Pulmonary artery endothelial cell (primary cell): ENCODE data around the gene OR8B4. TPM values are rescaled to one million over a fixed set of nuclear protein-coding genes. Genes with fewer than 3 reads are reported as not detected.
"Not testable (repeated sequence)": the region's sequence is repeated elsewhere in the genome, so short reads cannot be mapped to it uniquely, and the experiment has no call there.

ENCODE experiments used
- DNase-seq: peaks from one replicate; pipeline ENCODE4 v3.0.0-alpha.2; 2011; ENCODE audit warnings: low read depth, low spot score
- total RNA-seq: library from RNA; depleted of rRNA; stranded (reverse); fragments of >200 nt; gene quantifications from 2 replicates; pipeline ENCODE4 v1.2.3, GENCODE V29; 2014

The OR8B4 gene, protein sequence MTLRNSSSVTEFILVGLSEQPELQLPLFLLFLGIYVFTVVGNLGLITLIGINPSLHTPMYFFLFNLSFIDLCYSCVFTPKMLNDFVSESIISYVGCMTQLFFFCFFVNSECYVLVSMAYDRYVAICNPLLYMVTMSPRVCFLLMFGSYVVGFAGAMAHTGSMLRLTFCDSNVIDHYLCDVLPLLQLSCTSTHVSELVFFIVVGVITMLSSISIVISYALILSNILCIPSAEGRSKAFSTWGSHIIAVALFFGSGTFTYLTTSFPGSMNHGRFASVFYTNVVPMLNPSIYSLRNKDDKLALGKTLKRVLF
- total RNA-seq: not detected in 2 replicates

DNA sequence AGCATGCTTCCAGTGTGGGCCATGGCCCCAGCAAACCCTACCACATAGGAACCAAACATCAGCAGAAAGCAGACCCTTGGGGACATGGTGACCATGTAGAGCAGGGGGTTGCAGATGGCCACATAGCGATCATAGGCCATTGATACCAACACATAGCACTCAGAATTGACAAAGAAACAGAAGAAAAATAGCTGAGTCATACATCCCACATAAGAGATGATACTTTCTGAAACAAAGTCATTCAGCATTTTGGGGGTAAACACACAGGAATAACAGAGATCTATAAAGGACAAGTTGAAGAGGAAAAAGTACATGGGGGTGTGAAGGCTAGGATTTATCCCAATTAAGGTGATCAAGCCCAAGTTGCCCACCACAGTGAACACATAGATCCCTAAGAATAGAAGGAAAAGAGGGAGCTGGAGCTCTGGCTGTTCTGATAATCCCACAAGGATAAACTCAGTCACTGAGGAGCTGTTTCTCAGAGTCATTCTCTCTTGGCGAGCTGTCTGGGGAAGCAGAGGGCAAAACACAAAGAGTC, at the start of gene OR8B4:
Gene OR8B4 (minus strand): TSS at position 488 of the 538 bp plus-strand sequence. CDS start 0 bp downstream, at position 488.
- DNase-seq: no peak

DNA sequence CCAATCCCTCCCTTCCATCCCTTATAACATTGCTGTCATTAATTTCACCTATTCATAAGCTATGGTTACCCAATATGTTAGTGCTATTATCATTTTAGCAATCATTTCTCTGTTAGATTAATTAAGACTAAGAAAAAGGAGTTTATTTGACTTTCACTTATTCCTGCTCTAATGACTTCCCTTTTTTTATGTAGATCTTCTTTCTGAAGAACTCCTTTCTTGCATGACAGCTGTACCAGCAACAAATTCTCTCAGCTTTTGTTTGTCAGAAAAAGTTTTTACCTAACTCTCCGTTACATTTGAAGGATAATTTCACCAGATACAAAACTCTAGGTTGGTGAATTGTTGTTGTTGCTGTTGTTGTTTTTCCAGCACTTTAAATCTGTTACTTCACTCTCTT, 49.4 kb upstream of the OR8B4 start:
- no peak for DNase-seq

DNA sequence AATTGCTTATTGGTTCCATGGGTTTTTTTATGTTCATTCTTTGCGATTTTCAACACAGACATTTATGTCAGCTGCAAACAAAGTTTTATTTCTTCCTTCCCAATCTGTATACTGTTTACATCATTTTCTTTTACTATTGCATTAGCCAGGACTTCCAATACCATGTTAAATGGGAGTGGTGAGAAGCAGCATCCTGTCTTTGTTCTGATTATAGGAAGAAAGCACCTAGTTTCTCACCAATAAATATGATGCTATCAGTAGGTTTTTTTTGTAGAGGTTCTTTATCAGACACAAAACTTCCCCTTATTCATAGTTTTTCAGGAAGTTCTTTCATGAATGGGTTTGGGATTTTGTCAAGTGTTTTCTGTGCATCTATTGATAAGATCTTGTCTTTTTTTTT, 48.8 kb upstream of the OR8B4 start:
- no peak for DNase-seq

DNA sequence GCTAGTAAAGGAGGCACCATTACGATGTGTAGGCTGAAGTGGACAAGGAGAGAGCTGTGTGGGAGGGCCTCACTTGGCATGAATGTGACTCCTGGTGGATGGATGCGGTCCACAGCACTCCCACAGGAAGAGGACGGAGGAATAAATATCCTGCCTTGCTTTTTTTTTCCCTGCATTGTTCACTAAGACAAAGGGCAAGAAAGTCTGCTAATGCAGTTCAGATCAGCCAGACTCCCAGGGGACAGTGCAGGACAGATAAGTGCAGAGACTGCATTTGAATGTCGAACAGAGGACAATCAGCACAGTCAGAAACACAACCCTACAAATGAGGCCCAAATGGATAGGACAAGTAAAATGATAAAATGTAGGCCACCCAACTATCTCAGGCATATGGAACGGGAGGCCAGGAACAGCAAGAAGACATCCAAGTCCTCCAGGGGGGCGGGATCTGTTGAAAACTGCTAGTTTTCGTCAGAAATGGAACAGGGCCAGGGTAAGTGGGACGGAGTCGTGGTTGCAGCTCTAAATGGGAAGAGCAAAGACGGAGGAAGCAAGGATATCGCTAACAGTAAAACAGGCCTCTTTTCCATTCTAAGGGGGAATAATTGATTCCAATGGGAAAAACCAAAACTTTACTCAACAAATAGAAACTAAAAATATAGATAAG, 46.0 kb upstream of the OR8B4 start:
- no peak for DNase-seq

DNA sequence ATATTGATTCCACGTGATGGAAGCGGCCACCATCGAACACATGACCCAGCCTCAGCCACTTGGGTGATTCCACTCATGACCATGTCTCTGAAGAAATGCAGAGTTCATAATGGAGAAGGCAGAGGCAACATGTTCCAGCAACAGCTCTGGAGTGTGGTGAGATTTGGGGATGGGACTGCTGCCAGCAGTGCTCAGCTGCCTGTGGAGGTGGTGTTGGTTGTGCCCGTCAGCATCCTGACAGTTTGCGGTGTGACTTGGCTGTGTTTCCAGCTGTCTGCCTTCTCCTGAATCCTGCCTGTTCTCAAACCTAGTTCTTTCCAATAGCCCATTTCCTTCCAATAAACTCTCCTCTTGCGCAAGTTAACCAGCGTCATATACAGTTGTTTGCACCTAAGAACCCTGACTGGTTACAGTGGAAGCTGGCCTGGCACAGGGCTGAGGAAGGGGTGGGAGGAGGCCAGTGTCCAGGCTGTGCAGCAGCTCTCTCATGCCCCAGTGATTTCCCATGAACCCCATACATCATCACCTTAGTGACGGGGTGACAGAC, 42.8 kb upstream of the OR8B4 start:
- DNase-seq: no peak

DNA sequence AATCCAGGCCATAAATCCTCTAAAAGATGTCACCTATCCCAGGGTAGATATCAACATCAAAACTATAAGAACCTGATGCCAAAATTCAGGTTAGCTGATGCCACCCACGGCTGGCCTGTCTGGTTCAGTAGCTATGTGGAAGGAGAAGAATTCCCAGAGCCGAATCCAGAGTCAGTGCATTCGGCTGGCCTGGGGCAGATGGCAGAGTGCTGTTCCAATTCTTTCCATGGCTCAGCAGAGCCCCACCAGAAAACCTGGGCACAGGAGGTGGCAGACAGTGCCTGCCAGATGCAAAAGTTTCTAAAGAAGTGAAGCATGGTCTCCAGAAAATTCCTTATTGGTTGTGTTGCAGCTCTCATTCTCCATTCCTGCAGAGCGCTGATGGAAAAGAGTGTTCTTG, 40.7 kb upstream of the OR8B4 start:
- DNase-seq: no peak

DNA sequence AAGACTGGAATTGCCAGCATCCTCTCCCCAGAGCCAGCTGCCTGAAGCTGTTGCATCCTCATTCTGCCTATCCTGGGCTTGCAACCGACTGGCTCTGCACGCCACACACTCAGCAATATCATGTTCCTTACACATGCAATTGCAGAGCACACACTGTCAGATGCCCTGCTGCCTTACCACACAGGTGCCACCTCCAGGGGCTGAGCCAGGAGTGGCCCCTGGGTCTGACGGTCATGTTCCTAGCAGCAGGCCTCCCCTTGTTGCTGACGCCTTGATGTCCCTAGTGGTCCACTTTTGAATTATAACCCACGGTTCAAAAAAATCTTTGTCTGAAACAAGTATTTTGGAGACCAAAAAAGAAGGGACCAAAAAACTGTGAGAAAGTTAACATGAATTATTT, 39.3 kb upstream of the OR8B4 start:
- no peak for DNase-seq

DNA sequence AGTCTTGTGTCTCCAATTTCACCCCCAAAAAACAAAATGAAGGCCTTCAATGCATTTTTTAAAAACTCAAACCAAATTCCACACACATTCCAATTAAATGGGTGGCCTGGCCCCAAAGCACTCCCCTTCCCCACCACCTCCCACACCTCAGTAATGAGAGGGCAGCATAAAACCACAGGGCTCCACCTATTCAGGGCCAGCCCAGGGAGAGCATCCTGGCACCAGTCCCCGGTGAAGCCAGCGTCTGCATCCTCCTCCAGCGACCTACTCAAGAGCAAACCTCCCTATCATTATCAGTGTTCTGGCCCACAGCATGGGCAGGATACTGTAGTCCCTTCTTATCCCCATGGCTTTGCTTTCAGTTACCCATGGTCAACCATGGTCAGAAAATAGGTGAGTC, 38.7 kb upstream of the OR8B4 start:
- DNase-seq: no peak

DNA sequence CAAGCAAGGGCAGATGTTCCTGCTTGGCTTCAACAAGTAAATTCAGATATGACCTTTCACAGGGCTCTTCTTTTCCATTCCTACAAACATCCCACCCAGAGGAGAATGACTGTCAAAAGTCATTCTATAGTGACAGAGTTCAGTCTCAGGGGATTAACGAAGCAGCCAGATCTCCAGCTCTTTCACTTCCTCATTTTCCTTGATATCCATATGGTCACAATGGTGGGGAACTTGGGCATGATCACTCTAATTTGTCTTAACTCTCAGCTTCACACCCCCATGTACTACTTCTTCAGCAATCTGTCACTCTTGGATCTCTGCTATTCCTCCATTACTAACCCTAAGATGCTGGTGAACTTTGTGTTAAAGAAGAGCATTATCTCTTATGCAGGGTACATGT, 35.8 kb upstream of the OR8B4 start:
- DNase-seq: no peak

DNA sequence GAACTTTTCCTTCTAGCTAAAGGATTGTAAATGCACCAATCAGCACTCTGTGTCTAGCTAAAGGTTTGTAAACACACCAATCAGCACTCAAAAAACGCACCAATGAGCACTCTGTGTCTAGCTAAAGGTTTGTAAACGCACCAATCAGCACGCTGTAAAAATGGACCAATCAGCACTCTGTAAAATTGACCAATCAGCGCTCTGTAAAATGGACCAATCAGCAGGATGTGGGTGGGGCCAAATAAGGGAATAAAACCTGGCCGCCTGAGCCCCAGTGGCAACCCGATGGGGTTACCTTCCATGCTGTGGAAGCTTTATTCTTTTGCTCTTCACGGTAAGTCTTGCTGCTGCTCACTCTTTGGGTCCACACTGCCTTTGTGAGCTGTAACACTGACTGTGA, 34.7 kb upstream of the OR8B4 start:
- DNase-seq: not testable (repeated sequence)

DNA sequence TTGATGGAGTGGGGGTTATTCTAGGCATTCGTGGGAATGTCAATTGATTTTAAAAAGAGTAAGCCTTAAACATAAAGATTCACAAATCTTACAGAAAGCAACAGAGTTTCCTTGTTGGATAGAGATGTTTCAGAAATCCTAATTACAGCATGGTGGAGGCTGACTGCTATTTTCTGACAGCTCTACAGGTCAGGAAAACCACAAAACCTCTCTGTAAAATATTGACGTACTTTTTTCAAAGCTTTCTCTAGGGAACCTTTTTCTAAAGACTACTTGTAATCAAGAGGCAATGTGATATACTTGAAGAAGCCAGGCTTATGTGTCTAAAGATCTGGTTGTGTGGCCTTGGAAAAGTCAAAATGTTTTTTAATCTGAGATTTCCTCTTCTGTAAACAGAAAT, 29.9 kb upstream of the OR8B4 start:
- DNase-seq: no peak

DNA sequence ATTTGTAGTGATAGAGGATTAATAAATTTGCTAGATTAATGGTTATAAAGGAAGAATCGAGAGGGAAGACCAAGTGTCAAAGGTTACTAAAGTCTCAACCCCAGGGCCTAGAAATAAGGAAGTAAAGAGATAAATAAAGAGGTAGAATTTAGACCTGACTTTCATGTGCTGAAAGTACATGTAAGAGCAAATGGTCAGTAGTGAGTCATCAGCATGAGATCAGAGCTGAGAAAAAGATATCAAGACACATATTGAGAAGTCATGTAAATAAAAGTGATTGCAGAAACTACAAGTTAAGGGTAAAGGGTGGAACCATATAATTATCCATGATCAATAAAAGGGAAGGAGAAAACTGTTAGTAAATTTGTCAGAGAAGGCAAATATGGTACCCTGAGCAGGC, 22.2 kb upstream of the OR8B4 start:
- no peak for DNase-seq

DNA sequence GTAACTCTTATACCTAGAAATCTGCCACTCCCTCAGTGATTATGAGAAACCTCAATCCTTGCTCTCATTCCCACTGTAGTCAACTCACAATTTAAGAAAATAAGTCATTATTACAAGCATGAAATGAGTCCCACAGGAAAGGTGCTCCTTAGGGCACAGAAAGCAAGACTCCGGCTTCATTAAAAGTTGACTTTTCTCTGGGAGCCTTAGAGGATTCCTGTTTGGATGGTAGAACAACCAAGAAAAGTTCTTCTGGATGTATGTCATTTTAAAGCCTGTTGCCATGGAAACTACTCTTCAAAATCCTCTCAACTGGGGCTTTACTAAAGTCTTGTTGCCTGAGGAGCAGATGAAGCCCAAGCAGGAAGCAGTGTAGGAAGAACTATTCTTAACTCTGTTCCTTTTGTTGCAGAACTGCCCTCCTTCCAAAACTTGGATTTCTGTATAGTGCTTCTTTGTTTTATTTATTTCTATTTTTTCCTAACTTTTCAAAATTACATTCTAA, 21.0 kb upstream of the OR8B4 start, which contains the start of gene OR8B8:
Gene OR8B8 (minus strand): TSS at position 51 of the 505 bp plus-strand sequence. CDS start 4,611 bp downstream, outside the sequence.
- DNase-seq: no peak

DNA sequence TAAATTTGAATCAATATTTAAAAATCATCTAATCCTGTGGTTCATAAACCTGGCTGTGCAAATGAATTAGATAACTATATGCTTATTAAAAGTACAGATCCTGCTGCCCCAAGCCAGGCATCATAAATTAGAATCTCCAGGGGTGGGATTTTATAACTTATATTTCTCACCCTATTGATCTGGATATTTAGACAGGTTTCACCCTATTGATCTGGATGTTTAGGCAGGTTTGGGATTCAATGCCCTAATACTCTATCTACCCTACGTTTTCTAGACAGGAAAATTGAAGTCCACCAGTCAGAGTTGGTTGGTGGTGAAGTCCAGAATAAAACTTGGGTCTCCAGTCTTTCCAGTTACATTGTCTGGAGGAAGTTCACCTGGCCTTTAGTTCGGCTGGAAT, 18.2 kb upstream of the OR8B4 start:
- DNase-seq: no peak

DNA sequence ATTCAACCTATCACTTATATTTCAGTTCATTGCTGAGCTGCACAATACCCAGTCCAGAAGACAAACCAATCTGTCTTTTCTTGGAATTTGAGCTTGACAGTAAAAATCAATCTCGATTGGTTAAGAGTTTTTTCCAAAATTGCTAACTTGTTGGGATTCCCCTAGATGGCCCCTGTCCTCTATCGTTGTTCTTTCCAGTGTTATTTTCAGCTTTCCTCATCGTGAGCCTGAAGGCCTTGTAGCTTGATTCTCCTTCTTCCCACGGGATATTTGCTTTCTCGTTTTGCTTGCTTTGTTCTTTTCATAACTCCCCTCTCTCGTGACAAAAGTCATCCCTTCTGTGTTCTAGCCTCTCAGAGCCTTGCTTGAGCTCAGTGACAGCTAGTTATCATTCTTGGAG, 17.8 kb upstream of the OR8B4 start:
- DNase-seq: no peak

DNA sequence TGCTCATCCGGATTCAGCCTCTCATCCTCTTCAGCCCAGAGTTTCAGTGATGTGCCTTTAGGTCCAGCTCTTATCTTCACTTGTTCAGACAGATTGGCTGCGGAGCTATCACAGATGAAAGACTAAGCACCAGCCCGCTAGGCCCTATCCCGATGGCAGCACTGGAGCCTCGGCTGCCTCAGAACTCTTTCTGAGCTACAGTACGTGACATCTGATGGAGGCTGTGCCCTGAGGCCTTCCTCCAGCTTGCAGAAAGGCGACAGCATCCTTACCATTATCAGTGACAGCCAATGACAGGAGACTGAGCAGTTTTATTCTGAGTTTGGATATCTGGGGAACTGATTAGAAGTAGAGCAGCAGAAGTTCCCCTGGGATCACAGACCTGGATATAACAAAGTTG, 16.8 kb upstream of the OR8B4 start:
- no peak for DNase-seq

DNA sequence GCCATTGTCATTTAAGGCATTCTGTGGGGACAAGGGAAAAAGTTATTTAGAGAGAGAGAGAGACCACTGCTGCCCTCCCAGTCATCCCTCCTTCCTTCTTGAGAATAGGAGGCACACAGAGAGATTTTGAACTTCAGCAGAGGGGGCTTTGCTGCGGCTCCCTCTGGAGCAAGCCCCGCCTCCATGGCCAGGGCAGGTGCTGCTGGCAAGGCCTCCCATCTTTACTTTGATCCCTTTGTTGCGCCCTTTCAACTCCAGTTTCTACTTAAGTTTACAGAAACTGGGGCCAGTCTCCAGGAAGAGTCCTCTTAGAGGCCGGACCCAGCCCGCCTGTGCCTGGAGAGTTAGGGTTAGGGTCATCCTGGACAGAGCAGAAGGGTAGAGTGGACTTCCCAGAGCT, 16.4 kb upstream of the OR8B4 start:
- DNase-seq: no peak

DNA sequence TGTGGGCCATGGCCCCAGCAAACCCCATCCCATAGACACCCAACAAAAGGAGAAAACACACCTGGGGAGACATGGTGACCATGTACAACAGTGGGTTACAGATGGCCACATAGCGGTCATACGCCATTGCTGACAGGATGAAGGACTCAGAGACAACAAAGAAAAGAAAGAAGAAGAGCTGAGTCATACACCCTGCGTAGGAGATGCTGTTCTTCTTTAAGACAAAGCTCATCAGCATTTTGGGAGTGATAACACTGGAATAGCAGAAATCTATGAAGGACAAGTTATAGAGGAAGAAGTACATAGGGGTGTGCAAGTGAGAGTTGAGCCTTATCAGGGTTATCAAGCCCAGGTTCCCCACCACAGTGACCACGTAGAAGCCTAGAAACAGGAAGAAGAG, 15.9 kb upstream of the OR8B4 start:
- DNase-seq: no peak

DNA sequence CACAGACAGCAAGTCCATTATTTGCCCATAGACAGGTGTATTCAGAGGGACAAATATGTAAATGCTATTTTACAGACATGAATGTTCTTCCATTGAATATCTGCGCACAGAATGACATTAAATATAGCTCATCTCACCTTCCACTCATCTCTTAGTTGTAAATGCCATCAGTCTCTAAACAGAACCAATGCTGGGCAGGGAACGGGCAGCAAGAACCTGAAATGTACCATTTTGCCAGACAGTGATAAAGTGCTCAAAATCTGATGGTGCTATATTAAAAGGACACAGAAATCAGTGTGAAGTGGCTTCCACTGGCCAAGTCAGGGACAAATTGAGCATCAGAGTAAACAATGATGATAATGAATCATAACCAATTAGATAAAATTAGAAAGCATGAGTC, 10.0 kb upstream of the OR8B4 start:
- DNase-seq: no peak

DNA sequence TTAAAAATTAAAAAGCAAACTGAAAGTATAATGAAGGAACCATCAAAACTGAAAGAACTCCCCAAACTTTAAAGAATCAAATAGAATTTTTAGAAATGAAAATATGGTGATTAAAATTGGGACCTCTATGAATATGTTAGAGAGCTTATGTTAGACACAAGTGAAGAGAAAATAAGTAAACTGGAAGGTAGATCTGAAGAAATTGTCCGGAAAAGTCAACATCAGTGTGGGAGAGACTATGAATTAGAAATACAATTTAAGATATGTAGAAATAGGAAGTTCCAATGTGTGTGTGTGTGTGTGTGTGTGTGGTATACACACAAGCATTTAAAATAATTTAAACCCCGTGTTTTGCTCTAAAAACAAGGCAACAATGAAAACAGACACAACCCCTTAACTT, 4.9 kb upstream of the OR8B4 start:
- DNase-seq: no peak

DNA sequence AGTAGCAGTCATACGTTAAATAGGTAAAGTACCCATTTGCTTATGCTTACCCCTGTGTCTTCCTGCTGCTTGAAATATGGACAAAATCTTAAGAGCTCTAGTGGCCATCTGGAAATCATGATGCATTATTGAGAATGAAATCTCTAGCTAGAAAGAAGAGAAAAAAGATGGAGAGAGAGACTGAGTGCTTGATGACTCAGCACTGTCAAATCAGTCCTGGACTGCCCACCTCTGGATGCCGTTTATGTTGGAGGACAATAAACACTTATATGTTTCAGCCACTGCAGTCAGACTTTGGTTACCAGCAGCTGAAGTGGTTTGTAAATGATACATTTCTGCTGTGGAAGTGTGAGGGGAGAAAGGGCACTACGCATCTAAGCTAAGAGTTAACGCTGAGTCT, 3.6 kb downstream of the OR8B4 start:
- DNase-seq: no peak

DNA sequence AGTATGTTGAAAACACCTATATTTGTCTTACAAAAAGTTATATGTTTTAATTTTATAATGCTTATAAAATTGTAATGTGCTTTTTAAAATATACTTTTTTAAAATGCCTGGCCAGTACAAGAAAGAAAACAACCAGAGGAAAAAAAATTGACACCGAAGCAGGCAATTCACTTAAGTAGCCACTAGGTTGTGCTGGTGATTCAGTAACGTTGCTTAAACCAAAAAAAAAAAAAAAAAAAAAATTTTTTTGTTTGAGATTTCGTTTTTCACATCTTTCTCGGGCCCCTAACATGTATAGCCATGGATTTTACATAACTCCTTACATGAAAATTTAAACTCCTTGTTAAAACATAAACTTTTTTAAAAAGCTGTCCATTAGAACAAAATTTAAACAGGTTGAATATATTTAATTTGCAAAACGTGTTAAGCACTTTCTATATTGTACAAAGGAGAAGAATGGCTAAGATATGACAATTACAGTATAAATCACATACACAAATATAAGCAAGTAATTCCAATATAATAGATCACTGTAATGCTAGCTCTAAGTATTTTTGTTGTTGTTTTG, 9.2 kb downstream of the OR8B4 start:
- peak; percentile 5 for DNase-seq
